B cell (primary cell): ENCODE results near the gene AASDHPPT. TPM values are rescaled to one million over a fixed set of nuclear protein-coding genes. Genes with fewer than 3 reads are reported as not detected.

Experiments
- ATAC-seq: fragments of 200-7000 bp; cut with Tn5 transposase; one replicate; pipeline ENCODE4 v1.10.0; 2021; ENCODE audit warnings: low read depth, mild to moderate bottlenecking, moderate number of reproducible peaks, moderate library complexity
- CTCF ChIA-PET: fragments of 350-600 bp; sonication (Branson Sonifier 250); formaldehyde crosslinking; loops from one replicate; lab custom pipeline; 2021; ENCODE audit warnings: antibody characterized with exemption, inconsistent platforms; lab: Charles Lee
- POLR2A ChIA-PET: fragments of 350-600 bp; sonication (Branson Sonifier 250); formaldehyde crosslinking; loops from one replicate; lab custom pipeline; 2021; ENCODE audit warnings: antibody characterized with exemption; lab: Charles Lee
- DNase-seq: peaks from one replicate; pipeline ENCODE4 v3.0.0; 2013
- H2AFZ ChIP-seq: 2 replicates; pipeline ENCODE4 v1.6.1; 2012; ENCODE audit warnings: mild to moderate bottlenecking, low read depth, low read length; ENCODE audit not compliant: insufficient read depth, poor library complexity, severe bottlenecking
- H3K27ac ChIP-seq, 2 donors: 1 replicate in 1 of 2; 2 replicates in 1 of 2; pipeline ENCODE4 v1.5.1; 2012 to 2013; ENCODE audit warnings: low read length in 2 of 2, mild to moderate bottlenecking in 2 of 2, moderate library complexity in 1 of 2
- H3K27me3 ChIP-seq, 4 experiments: fragments of 200-600 bp in 1 of 4; sonication (generic) in 1 of 4; replicated peaks in 1 of 4; 1 replicate in 2 of 4; 2 replicates in 2 of 4; pipeline versions ENCODE4 v1.6.1 to v1.7.0; 2013 to 2016; ENCODE audit warnings: low read length in 3 of 4, mild to moderate bottlenecking in 2 of 4, mixed read lengths in 1 of 4, moderate library complexity in 1 of 4; ENCODE audit not compliant: insufficient read depth in 4 of 4, control insufficient read depth in 3 of 4; ENCODE audit errors: control extremely low read depth in 1 of 4
- H3K36me3 ChIP-seq, 2 experiments: replicated peaks in 1 of 2; 1 replicate in 1 of 2; 2 replicates in 1 of 2; pipeline versions ENCODE4 v1.6.1 to v1.7.1; 2013; ENCODE audit warnings: low read length in 1 of 2; ENCODE audit not compliant: insufficient read depth in 2 of 2, control insufficient read depth in 1 of 2; ENCODE audit errors: control extremely low read depth in 1 of 2, extremely low read depth in 1 of 2
- H3K4me1 ChIP-seq, 2 donors: fragments of 200-600 bp in 1 of 2; sonication (generic) in 1 of 2; 1 replicate in 1 of 2; 2 replicates in 1 of 2; pipeline versions ENCODE4 v1.5.1 to v1.6.1; 2013 to 2017; ENCODE audit warnings: low read length in 2 of 2; ENCODE audit not compliant: control insufficient read depth in 2 of 2, insufficient read depth in 2 of 2
- H3K4me2 ChIP-seq: replicated peaks from 2 replicates; pipeline ENCODE3; 2012; ENCODE audit warnings: mild to moderate bottlenecking, low read depth, low read length; ENCODE audit not compliant: poor library complexity, severe bottlenecking
- H3K4me3 ChIP-seq, 5 experiments: fragments of 200-600 bp in 1 of 5; sonication (generic) in 1 of 5; 1 replicate in 3 of 5; 2 replicates in 2 of 5; pipeline versions ENCODE4 v1.5.1 to v1.7.0; 2011 to 2016; ENCODE audit warnings: low read length in 4 of 5, mild to moderate bottlenecking in 4 of 5, low read depth in 2 of 5, control low read depth in 1 of 5, moderate library complexity in 1 of 5; ENCODE audit not compliant: insufficient read depth in 1 of 5; ENCODE audit errors: control extremely low read depth in 1 of 5, extremely low read depth in 1 of 5
- H3K79me2 ChIP-seq: fragments of 200-600 bp; sonication (generic); one replicate; pipeline ENCODE4 v1.6.0; 2016; ENCODE audit warnings: low read length; ENCODE audit not compliant: control insufficient read depth, insufficient read depth
- H3K9ac ChIP-seq: fragments of 200-600 bp; sonication (generic); 2 replicates; pipeline ENCODE4 v1.6.1; 2017; ENCODE audit warnings: mild to moderate bottlenecking, low read length, moderate library complexity
- H3K9me3 ChIP-seq, 3 donors: one replicate each; pipeline versions ENCODE4 v1.6.1 to v1.7.1; 2013; ENCODE audit warnings: low read length in 2 of 3; ENCODE audit not compliant: control insufficient read depth in 2 of 3, insufficient read depth in 1 of 3; ENCODE audit errors: control extremely low read depth in 1 of 3
- H4K20me1 ChIP-seq: 2 replicates; pipeline ENCODE4 v1.6.0; 2012; ENCODE audit warnings: mild to moderate bottlenecking, low read length; ENCODE audit not compliant: insufficient read depth, control insufficient read depth, poor library complexity, severe bottlenecking
- H3K27ac Mint-ChIP-seq: one replicate; pipeline ENCODE4 v1.8.0; 2021; ENCODE audit warnings: mixed read lengths
- H3K27me3 Mint-ChIP-seq: one replicate; pipeline ENCODE4 v1.8.0; 2021; ENCODE audit warnings: mixed read lengths
- H3K4me1 Mint-ChIP-seq: one replicate; pipeline ENCODE4 v1.8.0; 2021; ENCODE audit warnings: mixed read lengths
- H3K4me3 Mint-ChIP-seq: one replicate; pipeline ENCODE4 v1.8.0; 2021; ENCODE audit warnings: mixed read lengths
- H3K9me3 Mint-ChIP-seq: one replicate; pipeline ENCODE4 v1.8.0; 2022; ENCODE audit warnings: mixed read lengths; ENCODE audit not compliant: insufficient read depth
- CTCF ChIP-seq: fragments of 200-600 bp; IDR thresholded peaks from one replicate; pipeline ENCODE4 v1.8.0; 2022; ENCODE audit warnings: antibody characterized with exemption, mild to moderate bottlenecking
- EZH2 ChIP-seq: IDR thresholded peaks from 2 replicates; pipeline ENCODE4 v1.6.1; 2012; ENCODE audit warnings: borderline replicate concordance, low read depth, mild to moderate bottlenecking, moderate library complexity, low read length; ENCODE audit not compliant: insufficient read depth, poor library complexity, severe bottlenecking
- WGBS: methylation state at CpG from one replicate; pipeline ENCODE4 v1.1.5; 2013; ENCODE audit warnings: missing lambda C conversion rate; ENCODE audit not compliant: insufficient coverage; 5-methylcytosine and 5-hydroxymethylcytosine counted together
- intact Hi-C: fragments of 100-400 bp; cut with micrococcal nuclease; formaldehyde crosslinking; loops from one replicate; pipeline ENCODE4 v1.10.0; 2022
- polyA plus RNA-seq: library from polyadenylated mRNA; depleted of rRNA; stranded (reverse); fragments of >200 nt; gene quantifications from 2 replicates; pipeline ENCODE4 v1.2.3, GENCODE V29; 2012
- total RNA-seq, 2 donors: library from RNA; stranded (reverse); fragments of 120-200 nt in 1 of 2; gene quantifications; 1 replicate in 1 of 2; 2 replicates in 1 of 2; pipeline versions ENCODE4 v1.2.3 to v1.2.4, GENCODE V29; 2013 to 2022

The AASDHPPT gene
- total and polyA plus RNA-seq, 2 donors (not counting 1 experiment from before 2014, with no cell fraction given): 12.6 to 25.5 TPM

DNA sequence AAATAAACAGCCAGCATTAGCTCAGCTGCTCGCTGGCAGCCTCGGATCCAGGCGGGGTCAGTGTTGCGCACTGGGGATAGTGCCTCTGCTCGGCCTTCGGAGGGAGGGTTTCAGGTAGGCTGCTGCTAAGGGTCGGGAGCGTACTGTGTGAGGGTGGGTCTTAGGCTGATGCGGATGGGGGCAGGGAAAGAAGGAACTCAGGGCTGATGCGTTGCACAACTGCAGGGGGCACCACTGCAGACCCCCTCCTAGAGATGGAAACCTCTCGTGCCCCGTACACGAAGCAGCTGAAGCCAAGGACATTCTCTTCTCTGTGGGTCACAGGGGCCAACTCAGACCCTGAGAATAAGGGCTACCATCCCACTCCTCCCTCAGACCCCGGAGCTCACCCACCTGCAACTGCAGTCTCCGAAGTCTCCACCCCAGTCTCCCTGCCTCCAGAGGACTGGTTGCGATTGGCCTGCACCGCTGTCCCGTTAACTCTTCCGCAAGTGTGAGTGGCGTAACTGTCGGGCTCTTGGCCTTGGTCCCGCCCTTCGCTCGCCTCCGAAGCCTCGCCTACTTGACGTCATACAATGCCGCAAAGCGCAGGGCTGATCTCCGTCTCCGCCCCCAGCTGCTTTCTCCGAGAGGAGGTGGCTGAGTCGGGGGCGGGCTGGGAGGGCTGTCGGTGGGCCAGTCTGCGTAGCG lies 398 bp upstream of the AASDHPPT start, which contains the start of gene KBTBD3:
Gene KBTBD3, minus strand, starts transcription at position 429 of the 690 bp plus-strand sequence. CDS start 18,250 bp downstream, outside the sequence.
- peak within 1 kb of the TSS; percentile 100 for H3K4me3 Mint-ChIP-seq
- CTCF ChIA-PET: interaction anchor here (0.6 to 2.9 kb wide), 7 partner anchors 8 to 1325 kb away, joined by 3 to 10 read pairs (median 4); no protein-coding TSS in a partner anchor

More for the DNA sequence above, 398 bp upstream of the AASDHPPT start, which contains the start of gene KBTBD3:
- Histone ChIP-seq H3K27ac (peak within 1 kb of the TSS; percentile 92 to 93), H3K4me3 (peak within 1 kb of the TSS; percentile 72 to 96 (median 77)), H4K20me1 (peaks cover 6% of the 10 kb centered on the region), H3K79me2 (peaks cover 70% of the 10 kb centered on the region), H3K27me3 (no peaks in the 10 kb centered on the region), H3K9ac (peak within 1 kb of the TSS; percentile 94), H2AFZ (peak within 1 kb of the TSS; percentile 88), H3K9me3 (no peaks in the 10 kb centered on the region), H3K4me2 (peak within 1 kb of the TSS; percentile 83), H3K36me3 (peaks cover 2 to 22% of the 10 kb centered on the region in 2 experiments), H3K4me1 (peaks cover 12 to 23% of the 10 kb centered on the region in 2 donors)
- intact Hi-C loops: loop anchor here (1.0 to 5.0 kb wide), 4 partner anchors 55 to 1782 kb away; partner anchors contain the start of genes CASP1, CWF19L2, MSANTD4 and SLC35F2
- H3K4me1 Mint-ChIP-seq: peaks cover 48% of the 10 kb centered on the region
- peak; percentile 91 for ATAC-seq
- H3K27ac Mint-ChIP-seq: peak within 1 kb of the TSS; percentile 99
- H3K27me3 Mint-ChIP-seq: no peaks in the 10 kb centered on the region
- TF ChIP-seq EZH2 (no peak), CTCF (peak; percentile 73)
- peak; percentile 99 for DNase-seq
- no peaks in the 10 kb centered on the region for H3K9me3 Mint-ChIP-seq
- POLR2A ChIA-PET: interaction anchor here (0.6 kb wide), 1 partner anchor 1118 kb away, joined by 4 read pairs; no protein-coding TSS in a partner anchor
- under 1% methylated on average over 37 of the region's 37 CpGs for WGBS
